H1 (cell line): ENCODE data around the gene PLPPR2. TPM values are rescaled to one million over a fixed set of nuclear protein-coding genes. Genes with fewer than 3 reads are reported as not detected.

Source experiments
- CTCF ChIA-PET: fragments of 300-600 bp; sonication (Branson Sonifier 250); formaldehyde crosslinking; loops from one replicate; lab custom pipeline; 2021; ENCODE audit not compliant: partially characterized antibody; lab: Charles Lee
- POLR2A ChIA-PET: fragments of 300-600 bp; sonication (Branson Sonifier 250); formaldehyde crosslinking; loops from one replicate; lab custom pipeline; 2021; ENCODE audit warnings: inconsistent platforms; ENCODE audit not compliant: partially characterized antibody; lab: Charles Lee
- DNase-seq, 2 experiments: peaks; one replicate each; pipeline versions ENCODE4 v3.0.0 to v3.0.0-alpha.2; 2010 to 2022; ENCODE audit warnings: low spot score in 2 of 2, low read depth in 1 of 2, mixed read lengths in 1 of 2
- FAIRE-seq: peaks from 2 replicates; lab custom pipeline; 2011; peaks lifted over from hg19 to GRCh38; lab: Jason Lieb, UNC
- H2AFZ ChIP-seq: 2 replicates; pipeline ENCODE4 v1.8.1; 2012; ENCODE audit warnings: low read length, inconsistent platforms
- H2AK5ac ChIP-seq: 2 replicates; pipeline ENCODE4 v1.6.1; 2013; ENCODE audit warnings: low read depth, low read length
- H2BK120ac ChIP-seq: replicated peaks from 2 replicates; pipeline ENCODE3; 2013; ENCODE audit warnings: low read depth, low read length, inconsistent platforms
- H2BK12ac ChIP-seq: 2 replicates; pipeline ENCODE4 v1.6.1; 2013; ENCODE audit warnings: low read depth, low read length
- H2BK15ac ChIP-seq: 2 replicates; pipeline ENCODE4 v1.6.1; 2013; ENCODE audit warnings: low read length
- H2BK20ac ChIP-seq: 2 replicates; pipeline ENCODE4 v1.6.1; 2013; ENCODE audit warnings: low read length
- H2BK5ac ChIP-seq: 2 replicates; pipeline ENCODE4 v1.6.1; 2013; ENCODE audit warnings: low read depth, low read length
- H3K14ac ChIP-seq: 2 replicates; pipeline ENCODE4 v1.6.1; 2013; ENCODE audit warnings: inconsistent platforms; ENCODE audit not compliant: insufficient read length
- H3K18ac ChIP-seq: 2 replicates; pipeline ENCODE4 v1.6.1; 2013; ENCODE audit warnings: low read length; ENCODE audit errors: extremely low read depth
- H3K23ac ChIP-seq: 2 replicates; pipeline ENCODE4 v1.6.1; 2013; ENCODE audit warnings: inconsistent platforms; ENCODE audit not compliant: insufficient read length
- H3K23me2 ChIP-seq: 2 replicates; pipeline ENCODE4 v1.6.1; 2013; ENCODE audit warnings: low read depth, low read length
- H3K27ac ChIP-seq: 2 replicates; pipeline ENCODE4 v1.6.1; 2011; ENCODE audit warnings: low read depth, low read length, inconsistent platforms
- H3K27me3 ChIP-seq, 4 experiments: replicated peaks in 1 of 4; 1 replicate in 1 of 4; 2 replicates in 3 of 4; pipeline versions ENCODE4 v1.6.1 to v1.8.1; 2011 to 2013; ENCODE audit warnings: low read length in 3 of 4, mild to moderate bottlenecking in 3 of 4, inconsistent platforms in 2 of 4, mixed read lengths in 2 of 4, moderate library complexity in 1 of 4; ENCODE audit not compliant: control insufficient read depth in 3 of 4, insufficient read depth in 3 of 4; ENCODE audit errors: extremely low read depth in 1 of 4
- H3K36me3 ChIP-seq, 4 experiments: 2 replicates each; pipeline versions ENCODE4 v1.6.1 to v1.8.1; 2011 to 2013; ENCODE audit warnings: mild to moderate bottlenecking in 4 of 4, low read length in 3 of 4, moderate library complexity in 2 of 4, control low read depth in 1 of 4, inconsistent platforms in 1 of 4; ENCODE audit not compliant: insufficient read depth in 4 of 4, control insufficient read depth in 2 of 4
- H3K4ac ChIP-seq: replicated peaks from 2 replicates; pipeline ENCODE3; 2013; ENCODE audit warnings: low read length, low read depth, mixed read lengths, inconsistent platforms; ENCODE audit not compliant: insufficient read length
- H3K4me1 ChIP-seq, 4 experiments: replicated peaks in 1 of 4; 1 replicate in 1 of 4; 2 replicates in 3 of 4; pipeline versions ENCODE4 v1.6.1 to v1.8.1; 2011 to 2013; ENCODE audit warnings: low read length in 3 of 4, inconsistent platforms in 2 of 4, mixed read lengths in 1 of 4; ENCODE audit not compliant: insufficient read depth in 4 of 4, control insufficient read depth in 3 of 4
- H3K4me2 ChIP-seq, 2 experiments: 2 replicates each; pipeline versions ENCODE4 v1.6.1 to v1.8.1; 2011 to 2013; ENCODE audit warnings: low read depth in 2 of 2, low read length in 2 of 2, control low read depth in 1 of 2, inconsistent platforms in 1 of 2, mild to moderate bottlenecking in 1 of 2; ENCODE audit not compliant: insufficient read depth in 1 of 2
- H3K4me3 ChIP-seq, 4 experiments: fragments of 200-600, 300-600 bp in 1 of 4; sonication (generic), shearing (Covaris generic), sonication (Bioruptor Twin) in 1 of 4; 2 replicates each; pipeline versions ENCODE4 v1.5.1 to v1.8.1; 2011 to 2016; ENCODE audit warnings: low read length in 4 of 4, low read depth in 3 of 4, control low read depth in 2 of 4, inconsistent platforms in 2 of 4, mild to moderate bottlenecking in 2 of 4, mixed read lengths in 1 of 4, moderate library complexity in 1 of 4; ENCODE audit not compliant: insufficient read depth in 2 of 4; ENCODE audit errors: extremely low read depth in 1 of 4
- H3K56ac ChIP-seq: replicated peaks from 2 replicates; pipeline ENCODE3; 2013; ENCODE audit warnings: low read depth, mild to moderate bottlenecking, mixed read lengths, low read length, inconsistent platforms; ENCODE audit not compliant: insufficient read length
- H3K79me1 ChIP-seq: 2 replicates; pipeline ENCODE4 v1.6.1; 2013; ENCODE audit warnings: low read depth, low read length, control low read depth
- H3K79me2 ChIP-seq, 2 experiments: 2 replicates each; pipeline versions ENCODE4 v1.6.1 to v1.8.1; 2012 to 2013; ENCODE audit warnings: low read length in 2 of 2, mild to moderate bottlenecking in 2 of 2, inconsistent platforms in 1 of 2; ENCODE audit not compliant: insufficient read depth in 2 of 2, control insufficient read depth in 1 of 2
- H3K9ac ChIP-seq, 4 experiments: replicated peaks in 1 of 4; 1 replicate in 1 of 4; 2 replicates in 3 of 4; pipeline versions ENCODE4 v1.6.1 to v1.8.1; 2011 to 2013; ENCODE audit warnings: low read depth in 3 of 4, low read length in 3 of 4, control low read depth in 2 of 4, mild to moderate bottlenecking in 2 of 4, moderate library complexity in 2 of 4, inconsistent platforms in 1 of 4; ENCODE audit errors: extremely low read depth in 1 of 4
- H3K9me3 ChIP-seq, 2 experiments: 2 replicates each; pipeline versions ENCODE4 v1.6.1 to v1.8.1; 2012 to 2013; ENCODE audit warnings: mild to moderate bottlenecking in 2 of 2, moderate library complexity in 2 of 2, control low read depth in 1 of 2, inconsistent platforms in 1 of 2, low read depth in 1 of 2, low read length in 1 of 2, mixed read lengths in 1 of 2; ENCODE audit not compliant: insufficient read depth in 2 of 2
- H4K20me1 ChIP-seq, 2 experiments: replicated peaks in 1 of 2; 2 replicates each; pipeline versions ENCODE3 to v1.8.1; 2011 to 2013; ENCODE audit warnings: inconsistent platforms in 2 of 2, low read length in 2 of 2, mild to moderate bottlenecking in 1 of 2; ENCODE audit not compliant: insufficient read depth in 2 of 2, control insufficient read depth in 1 of 2
- H4K5ac ChIP-seq: 2 replicates; pipeline ENCODE4 v1.6.1; 2013; ENCODE audit warnings: low read length, low read depth, mixed read lengths, inconsistent platforms; ENCODE audit not compliant: insufficient read length
- H4K8ac ChIP-seq: 2 replicates; pipeline ENCODE4 v1.8.0; 2013; ENCODE audit warnings: mild to moderate bottlenecking, moderate library complexity, low read length, inconsistent platforms; ENCODE audit not compliant: insufficient read depth; ENCODE audit errors: extremely low read depth
- H4K91ac ChIP-seq: replicated peaks from 2 replicates; pipeline ENCODE3; 2013; ENCODE audit warnings: low read length, mixed read lengths, inconsistent platforms; ENCODE audit not compliant: insufficient read length
- FOSL1 ChIP-seq: IDR thresholded peaks from 2 replicates; pipeline ENCODE4 v1.6.1; 2011; ENCODE audit warnings: mild to moderate bottlenecking, low read depth, low read length, moderate library complexity; ENCODE audit not compliant: insufficient read depth
- NANOG ChIP-seq: IDR thresholded peaks from 2 replicates; pipeline ENCODE4 v1.6.1; 2011; ENCODE audit warnings: low read length, low read depth, mild to moderate bottlenecking, inconsistent platforms; ENCODE audit not compliant: insufficient read depth, poor library complexity, severe bottlenecking
- POLR2A ChIP-seq, 2 experiments: IDR thresholded peaks; 1 replicate in 1 of 2; 2 replicates in 1 of 2; pipeline ENCODE4 v1.6.1; 2011; ENCODE audit warnings: low read depth in 2 of 2, low read length in 2 of 2, mild to moderate bottlenecking in 2 of 2; ENCODE audit errors: control extremely low read depth in 1 of 2
- SAP30 ChIP-seq: fragments of 300-600 bp; sonication (generic); IDR thresholded peaks from 2 replicates; pipeline ENCODE4 v1.7.1; 2012; ENCODE audit warnings: low read length, moderate library complexity, mild to moderate bottlenecking, inconsistent platforms; ENCODE audit not compliant: insufficient read depth, insufficient replicate concordance
- SIX5 ChIP-seq: IDR thresholded peaks from 2 replicates; pipeline ENCODE4 v1.6.1; 2011; ENCODE audit warnings: mild to moderate bottlenecking, low read depth, low read length
- SP1 ChIP-seq: IDR thresholded peaks from 2 replicates; pipeline ENCODE4 v1.6.1; 2011; ENCODE audit warnings: low read depth, low read length
- WGBS, 2 experiments: shearing (Covaris generic) in 1 of 2; methylation state at CpG; one replicate each; pipeline versions ENCODE4 v1.1.6 to v1.1.7; 2013 to 2015; ENCODE audit warnings: low lambda C conversion rate in 2 of 2, mixed read lengths in 2 of 2, inconsistent platforms in 1 of 2, low coverage in 1 of 2, missing lambda C conversion rate in 1 of 2; ENCODE audit not compliant: insufficient replicate concordance in 2 of 2, insufficient coverage in 1 of 2, insufficient read length in 1 of 2; ENCODE audit errors: extremely low coverage in 1 of 2, missing lambda C conversion rate in 1 of 2; 5-methylcytosine and 5-hydroxymethylcytosine counted together
- polyA plus RNA-seq, 7 experiments: library from polyadenylated mRNA; depleted of rRNA in 3 of 7; stranded (reverse) in 5 of 7; unstranded in 2 of 7; fragments of >200 nt in 5 of 7; fragments of 200-250 nt in 2 of 7; gene quantifications; 1 replicate in 5 of 7; 2 replicates in 1 of 7; 4 replicates in 1 of 7; pipeline versions ENCODE4 v1.2.1 to v1.2.3, GENCODE V29; 2011 to 2013; ENCODE audit warnings: missing spikeins in 2 of 7, mixed read lengths in 2 of 7
- total RNA-seq: library from RNA; stranded (reverse); fragmentation: NEBNext Ultra II Directional; extraction: Animal tissue kit (Norgen Biotek cat#: 25700); gene quantifications from 2 replicates; pipeline ENCODE4 v1.2.1, GENCODE V29; 2021

PLPPR2 gene
- total and polyA plus RNA-seq, 2 of the 8 experiments (the other 6 are each of a cell fraction or from before 2014, with no cell fraction given) = 7.2 to 11.7 TPM

- H2BK120ac ChIP-seq = no peak overlapping the region
- ChIA-PET POLR2A (interaction anchor here (0.7 to 4.7 kb wide), 24 partner anchors 8 to 99 kb away, joined by 3 to 48 read pairs (median 4); partner anchors contain the start of genes CCDC159, ELAVL3, RAB3D and RGL3), CTCF (interaction anchor here (0.7 to 16.8 kb wide), 33 partner anchors 7 to 170 kb away, joined by 3 to 197 read pairs (median 6); partner anchors contain the start of genes CCDC159, CNN1, ODAD3 and PRKCSH)
- peaks cover 2% of the 10 kb centered on the region in 2 experiments for H4K20me1 ChIP-seq
- H2BK12ac ChIP-seq = no peak overlapping the region
- DNase-seq (no peak), FAIRE-seq (no peak)
- no peaks in the 10 kb centered on the region for H3K27me3 ChIP-seq
- H3K56ac ChIP-seq = peak overlapping the region; percentile 12
- no peak overlapping the region for H2AFZ ChIP-seq
- 0 out of 2 replicates have a peak, but pooled peaks cover 2% of the 10 kb centered on the region for H3K79me1 ChIP-seq
- peak overlapping the region; percentile 42 for H4K5ac ChIP-seq
- H3K79me2 ChIP-seq = no peaks in the 10 kb centered on the region
- H3K4ac ChIP-seq = no peak overlapping the region
- H2AK5ac ChIP-seq = no peak overlapping the region
- 0% methylated on average over 7 of the region's 9 CpGs; no CpG with 5 or more reads in 1 of the 2 experiments for WGBS, 2 experiments
- H3K14ac ChIP-seq = peak overlapping the region; percentile 68
- H3K4me3 ChIP-seq = peak overlapping the region; percentile 60 to 78 (median 61)
- H3K23ac ChIP-seq = no peak overlapping the region
- no peak overlapping the region for H4K8ac ChIP-seq
- no peak overlapping the region for H3K27ac ChIP-seq
- no peak overlapping the region for H2BK20ac ChIP-seq
- no peaks in the 10 kb centered on the region for H3K36me3 ChIP-seq
- H3K4me1 ChIP-seq = peaks cover 0 to 11% (median 5%) of the 10 kb centered on the region in 4 experiments; a peak in 5 of 7 replicates
- no peak overlapping the region; the same call in 1 of the 2 replicates for H2BK5ac ChIP-seq
- no peak overlapping the region; the same call in 1 of the 2 replicates for H3K18ac ChIP-seq
- peak overlapping the region; percentile 86 to 90 for H3K4me2 ChIP-seq
- H3K23me2 ChIP-seq = peaks cover 24% of the 10 kb centered on the region
- no peaks in the 10 kb centered on the region for H3K9me3 ChIP-seq
- peak overlapping the region; percentile 1 for H4K91ac ChIP-seq
- peak overlapping the region in 1 of 4 experiments; percentile 35; a peak in 2 of 7 replicates for H3K9ac ChIP-seq
- 0 out of 2 replicates have a peak overlapping the region, but pooled peaks have one; percentile 16 for H2BK15ac ChIP-seq
- no peak for TF ChIP-seq NANOG
- no peak for TF ChIP-seq SP1
- peak; percentile 23 for TF ChIP-seq SAP30
- TF ChIP-seq POLR2A (IDR thresholded peaks at IDR 0.05; ENCODE audit: control extremely low read depth in 1 of 2, low read depth in 2 of 2, low read length in 2 of 2) = no peak
- no peak for TF ChIP-seq FOSL1
- no peak for TF ChIP-seq SIX5
Measured at GRCh38 chr19:11383706-11384048, 28.4 kb downstream of the PLPPR2 start.
